ENCODE data around the gene IQSEC1. TPM values are rescaled to one million over a fixed set of nuclear protein-coding genes. Genes with fewer than 3 reads are reported as not detected.

The IQSEC1 gene
- total and polyA plus RNA-seq, 2 donors (not counting 3 experiments of a cell fraction or from before 2014, with no cell fraction given) = 5.2 to 18.0 TPM

GRCh38 chr3:13068269-13069010 lies 4.8 kb downstream of the IQSEC1 start:
- H3K27me3 ChIP-seq (ENCODE audit: control insufficient read depth in 2 of 2, insufficient read depth in 2 of 2, low read length in 2 of 2) = peaks cover 0 to 8% of the 10 kb centered on the region in 2 experiments
- BruUV-seq (replicated peaks) = no TSS peak
- no peak overlapping the region for H3K9ac ChIP-seq (replicated peaks; ENCODE audit: extremely low read depth, insufficient read depth, low read length)
- H3K9me1 ChIP-seq (replicated peaks; ENCODE audit: control insufficient read depth, extremely low read depth, insufficient read depth, low read length) = no peaks in the 10 kb centered on the region
- no peaks in the 10 kb centered on the region for H3K36me3 ChIP-seq (ENCODE audit: control insufficient read depth in 2 of 2, extremely low read depth in 1 of 2, insufficient read depth in 2 of 2, low read length in 2 of 2)
- intact Hi-C loops (cut with micrococcal nuclease) (no loop called here), dilution Hi-C loops (cut with MboI; ENCODE audit: extremely low pct_ligation_motif_present, low sequenced_read_pairs) (no loop called here)
- no peak overlapping the region for H3K4me2 ChIP-seq (ENCODE audit: insufficient read depth, low read length)
- no peak overlapping the region for H2AFZ ChIP-seq (ENCODE audit: low read depth, low read length)
- CTCF ChIA-PET = no interaction called here
- H3K9me3 ChIP-seq (replicated peaks; ENCODE audit: control insufficient read depth, insufficient read depth, low read length) = no peaks in the 10 kb centered on the region
- DNase-seq (ENCODE audit: low read depth, low spot score) (no peak), FAIRE-seq (no peak)
- no peak overlapping the region for H3K4me3 ChIP-seq (replicated peaks in 1 of 3; ENCODE audit: insufficient read depth in 1 of 3, low read depth in 1 of 3, low read length in 3 of 3)
- H4K20me1 ChIP-seq (replicated peaks; ENCODE audit: control insufficient read depth, extremely low read depth, insufficient read depth, low read length) = no peaks in the 10 kb centered on the region
- no peaks in the 10 kb centered on the region for H3K79me2 ChIP-seq (ENCODE audit: control insufficient read depth, insufficient read depth, low read length)
- no peak for TF ChIP-seq FOS (IDR thresholded peaks at IDR 0.05; ENCODE audit: borderline replicate concordance, insufficient read depth, low read length)
- TF ChIP-seq EZH2 (IDR thresholded peaks at IDR 0.05; ENCODE audit: borderline replicate concordance, low read depth, low read length, severe bottlenecking) = no peak
- TF ChIP-seq POLR2A (IDR thresholded peaks at IDR 0.05; ENCODE audit: low read depth, low read length) = no peak
- TF ChIP-seq JUN (IDR thresholded peaks at IDR 0.05; ENCODE audit: borderline replicate concordance, insufficient read depth, insufficient read length, low read depth) = no peak
- TF ChIP-seq GATA2 (IDR thresholded peaks at IDR 0.05; ENCODE audit: insufficient read depth, insufficient read length, low read depth, low read length) = no peak
- no peak for TF ChIP-seq POLR2AphosphoS5 (IDR thresholded peaks at IDR 0.05; ENCODE audit: insufficient read depth, low read depth, low read length)
- TF ChIP-seq MYC (IDR thresholded peaks at IDR 0.05; ENCODE audit: low read depth, low read length) = no peak
- H3K27ac ChIP-seq (ENCODE audit: insufficient read depth, low read depth, low read length) = no peak overlapping the region
- POLR2A ChIA-PET = no interaction called here
- no peaks in the 10 kb centered on the region for H3K4me1 ChIP-seq (ENCODE audit: control insufficient read depth, extremely low read depth, insufficient read depth, low read length)

GRCh38 chr3:13067778-13068177 lies 5.5 kb downstream of the IQSEC1 start:
- Histone ChIP-seq H3K9me3 (replicated peaks; ENCODE audit: control insufficient read depth, insufficient read depth, low read length) (no peaks in the 10 kb centered on the region), H3K9ac (replicated peaks; ENCODE audit: extremely low read depth, insufficient read depth, low read length) (no peak overlapping the region), H3K27me3 (ENCODE audit: control insufficient read depth in 2 of 2, insufficient read depth in 2 of 2, low read length in 2 of 2) (peaks cover 0 to 1% of the 10 kb centered on the region in 2 experiments), H3K27ac (ENCODE audit: insufficient read depth, low read depth, low read length) (no peak overlapping the region), H4K20me1 (replicated peaks; ENCODE audit: control insufficient read depth, extremely low read depth, insufficient read depth, low read length) (no peaks in the 10 kb centered on the region), H3K4me2 (ENCODE audit: insufficient read depth, low read length) (no peak overlapping the region), H3K9me1 (replicated peaks; ENCODE audit: control insufficient read depth, extremely low read depth, insufficient read depth, low read length) (no peaks in the 10 kb centered on the region), H3K79me2 (ENCODE audit: control insufficient read depth, insufficient read depth, low read length) (no peaks in the 10 kb centered on the region), H3K4me1 (ENCODE audit: control insufficient read depth, extremely low read depth, insufficient read depth, low read length) (no peaks in the 10 kb centered on the region), H3K36me3 (ENCODE audit: control insufficient read depth in 2 of 2, extremely low read depth in 1 of 2, insufficient read depth in 2 of 2, low read length in 2 of 2) (no peaks in the 10 kb centered on the region), H2AFZ (ENCODE audit: low read depth, low read length) (no peak overlapping the region), H3K4me3 (replicated peaks in 1 of 3; ENCODE audit: insufficient read depth in 1 of 3, low read depth in 1 of 3, low read length in 3 of 3) (no peak overlapping the region)
- DNase-seq (ENCODE audit: low read depth, low spot score) (no peak), FAIRE-seq (no peak)
- POLR2A ChIA-PET = no interaction called here
- no peak for TF ChIP-seq MAX (IDR thresholded peaks at IDR 0.05; ENCODE audit: insufficient read depth, insufficient read length)
- no peak for TF ChIP-seq GATA2 (IDR thresholded peaks at IDR 0.05; ENCODE audit: insufficient read depth, insufficient read length, low read depth, low read length)
- no peak for TF ChIP-seq POLR2AphosphoS5 (IDR thresholded peaks at IDR 0.05; ENCODE audit: insufficient read depth, low read depth, low read length)
- TF ChIP-seq EZH2 (IDR thresholded peaks at IDR 0.05; ENCODE audit: borderline replicate concordance, low read depth, low read length, severe bottlenecking) = no peak
- TF ChIP-seq FOS (IDR thresholded peaks at IDR 0.05; ENCODE audit: borderline replicate concordance, insufficient read depth, low read length) = no peak
- TF ChIP-seq CTCF (IDR thresholded peaks at IDR 0.05; ENCODE audit: extremely low read depth in 1 of 2, insufficient read depth in 1 of 2, low read depth in 1 of 2, low read length in 2 of 2) = no peak
- no peak for TF ChIP-seq JUN (IDR thresholded peaks at IDR 0.05; ENCODE audit: borderline replicate concordance, insufficient read depth, insufficient read length, low read depth)
- no peak for TF ChIP-seq POLR2A (IDR thresholded peaks at IDR 0.05; ENCODE audit: low read depth, low read length)
- no peak for TF ChIP-seq MYC (IDR thresholded peaks at IDR 0.05; ENCODE audit: low read depth, low read length)
- CTCF ChIA-PET = no interaction called here
- BruUV-seq (replicated peaks) = no TSS peak
- dilution Hi-C loops (cut with MboI; ENCODE audit: extremely low pct_ligation_motif_present, low sequenced_read_pairs) (no loop called here), intact Hi-C loops (cut with micrococcal nuclease) (no loop called here)
